IPS-15b (cell line): ENCODE results near the gene ADGRB2.

Experiments used
- H3K27me3 ChIP-seq: one replicate; pipeline ENCODE4 v1.6.1; 2013; ENCODE audit warnings: low read length; ENCODE audit not compliant: control insufficient read depth, insufficient read depth
- H3K36me3 ChIP-seq: one replicate; pipeline ENCODE4 v1.6.1; 2013; ENCODE audit warnings: low read length; ENCODE audit not compliant: control insufficient read depth, insufficient read depth
- H3K4me1 ChIP-seq: one replicate; pipeline ENCODE4 v1.6.1; 2013; ENCODE audit warnings: mild to moderate bottlenecking, low read length; ENCODE audit not compliant: control insufficient read depth, insufficient read depth
- H3K4me3 ChIP-seq: one replicate; pipeline ENCODE4 v1.5.1; 2013; ENCODE audit warnings: low read depth, low read length
- H3K9ac ChIP-seq: one replicate; pipeline ENCODE4 v1.6.1; 2013; ENCODE audit warnings: low read depth, mild to moderate bottlenecking, low read length
- H3K9me3 ChIP-seq: one replicate; pipeline ENCODE4 v1.6.1; 2013; ENCODE audit warnings: mild to moderate bottlenecking, low read length; ENCODE audit not compliant: control insufficient read depth, insufficient read depth

Gene ADGRB2

GRCh38 chr1:31688233-31688918 is 75.8 kb downstream of the ADGRB2 start:
- H3K9me3 ChIP-seq = no peaks in the 10 kb centered on the region
- H3K4me1 ChIP-seq = no peaks in the 10 kb centered on the region
- H3K4me3 ChIP-seq = no peak overlapping the region
- no peak overlapping the region for H3K9ac ChIP-seq
- no peaks in the 10 kb centered on the region for H3K27me3 ChIP-seq
- no peaks in the 10 kb centered on the region for H3K36me3 ChIP-seq

- Histone ChIP-seq H3K36me3 (no peaks in the 10 kb centered on the region), H3K4me1 (no peaks in the 10 kb centered on the region), H3K27me3 (no peaks in the 10 kb centered on the region), H3K9ac (no peak overlapping the region), H3K9me3 (no peaks in the 10 kb centered on the region), H3K4me3 (no peak overlapping the region)
These were observed 76.5 kb downstream of the ADGRB2 start for GRCh38 chr1:31687601-31688000.

DNA sequence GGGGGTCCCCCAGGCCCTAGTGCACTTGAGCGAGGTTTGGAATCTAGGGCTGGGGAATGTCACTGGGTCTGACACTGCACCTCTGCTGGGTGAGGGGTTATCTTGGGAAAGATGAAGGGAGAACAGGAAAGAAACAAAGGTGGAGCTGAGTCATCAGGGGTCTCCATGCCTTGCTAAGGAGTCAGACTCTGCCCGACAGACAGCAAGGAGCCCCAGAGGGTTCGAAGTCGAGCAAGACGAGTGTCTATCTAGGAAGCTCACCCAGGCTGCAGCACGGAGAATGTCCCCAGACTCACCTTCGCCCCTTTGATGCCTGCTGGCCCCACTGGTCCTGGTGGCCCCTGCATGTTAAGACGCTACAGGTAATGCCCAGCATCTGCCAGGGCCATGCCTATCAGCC is 78.3 kb downstream of the ADGRB2 start:
- H3K4me3 ChIP-seq = no peak overlapping the region
- no peaks in the 10 kb centered on the region for H3K27me3 ChIP-seq
- no peaks in the 10 kb centered on the region for H3K9me3 ChIP-seq
- no peak overlapping the region for H3K9ac ChIP-seq
- H3K4me1 ChIP-seq = no peaks in the 10 kb centered on the region
- no peaks in the 10 kb centered on the region for H3K36me3 ChIP-seq

DNA sequence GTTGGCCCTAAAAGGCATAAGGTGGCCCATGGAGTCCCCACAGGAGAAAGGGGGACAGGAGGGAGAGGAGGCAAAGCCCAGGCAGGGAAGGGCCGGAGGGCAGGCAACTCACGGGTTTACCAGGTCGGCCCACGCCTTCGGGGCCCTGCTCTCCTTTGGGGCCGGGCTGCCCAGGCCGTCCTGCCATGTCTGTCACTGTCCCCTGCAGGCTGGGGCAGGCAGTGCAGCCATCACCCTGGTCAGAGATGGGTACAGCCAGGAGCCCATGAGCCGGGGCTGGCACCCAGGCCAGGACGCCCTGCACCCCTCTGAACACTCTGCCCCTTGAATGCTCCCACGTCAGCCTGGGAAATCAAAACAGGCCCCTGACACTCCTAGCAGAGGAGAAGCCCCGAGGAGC is 80.1 kb downstream of the ADGRB2 start:
- Histone ChIP-seq H3K9me3 (no peaks in the 10 kb centered on the region), H3K27me3 (no peaks in the 10 kb centered on the region), H3K4me3 (no peak overlapping the region), H3K9ac (no peak overlapping the region), H3K36me3 (no peaks in the 10 kb centered on the region), H3K4me1 (no peaks in the 10 kb centered on the region)

DNA sequence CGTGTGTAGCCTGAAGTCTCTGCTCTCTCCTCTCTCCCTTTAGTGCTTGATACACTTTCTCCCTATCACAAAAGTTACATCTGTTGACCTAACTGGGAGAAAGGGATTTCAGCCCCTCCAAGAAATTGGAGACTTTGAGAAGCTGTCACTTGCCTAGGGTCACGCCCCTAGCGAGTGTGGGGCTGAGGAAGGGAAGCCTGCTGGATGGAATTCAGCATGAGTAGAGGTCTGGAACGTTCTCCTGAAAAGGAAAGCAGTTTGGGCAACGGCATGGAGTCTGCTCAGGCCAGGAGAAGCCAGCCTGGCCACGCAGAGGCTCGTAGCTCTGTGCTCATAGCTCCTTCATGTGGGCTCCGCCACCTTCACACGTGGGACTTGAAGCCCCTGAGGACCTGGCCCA is 82.7 kb downstream of the ADGRB2 start:
- no peak overlapping the region for H3K9ac ChIP-seq
- no peaks in the 10 kb centered on the region for H3K36me3 ChIP-seq
- H3K4me1 ChIP-seq = no peaks in the 10 kb centered on the region
- no peak overlapping the region for H3K4me3 ChIP-seq
- H3K27me3 ChIP-seq = no peaks in the 10 kb centered on the region
- no peaks in the 10 kb centered on the region for H3K9me3 ChIP-seq

DNA sequence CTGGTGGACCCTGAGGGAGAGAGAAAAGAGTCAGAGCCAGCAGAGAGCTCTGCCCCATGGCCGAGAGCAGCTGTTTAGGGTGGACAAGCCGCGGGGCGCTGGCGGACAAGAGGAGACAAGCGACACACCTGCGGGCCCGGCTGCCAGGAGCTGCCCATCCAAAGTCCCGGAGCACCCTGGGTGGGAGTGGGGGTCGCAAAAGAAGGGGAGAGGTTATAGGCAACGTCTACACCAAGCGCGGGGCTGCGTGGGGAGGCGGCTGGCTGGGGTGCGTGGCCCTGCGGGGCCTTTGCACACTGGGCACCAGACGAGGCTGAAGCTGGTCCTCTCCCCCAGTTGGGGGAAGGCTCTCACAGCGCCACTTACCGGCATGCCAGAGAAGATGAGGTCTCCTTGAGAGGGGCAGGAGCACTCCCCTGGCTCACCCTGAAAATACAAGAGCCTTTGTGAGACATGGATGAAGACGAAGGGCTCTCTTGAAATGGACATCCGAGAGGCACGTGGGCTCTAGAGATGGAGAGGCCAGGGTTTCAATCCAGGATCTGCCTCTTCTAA is 84.4 kb downstream of the ADGRB2 start:
- Histone ChIP-seq H3K9me3 (no peaks in the 10 kb centered on the region), H3K36me3 (no peaks in the 10 kb centered on the region), H3K27me3 (no peaks in the 10 kb centered on the region), H3K4me3 (no peak overlapping the region), H3K9ac (no peak overlapping the region), H3K4me1 (no peaks in the 10 kb centered on the region)

DNA sequence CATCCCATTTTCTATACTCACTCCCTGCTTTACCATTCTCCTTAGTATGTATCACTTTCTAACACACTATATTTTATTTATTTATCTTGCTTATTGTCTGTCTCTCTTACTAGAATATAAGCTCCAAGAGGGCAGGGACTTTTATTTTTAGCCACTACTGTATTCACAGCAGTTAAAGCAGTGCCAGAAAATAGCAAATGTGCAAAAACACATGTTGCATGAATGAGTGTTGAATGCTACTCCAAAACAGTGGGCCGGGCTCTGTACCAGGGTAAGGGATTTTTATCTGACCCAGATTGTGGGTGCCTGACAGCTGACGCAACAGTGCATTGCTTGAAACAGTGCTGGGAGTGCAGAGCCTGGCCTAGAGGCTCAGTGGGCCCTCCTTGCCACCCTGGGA is 85.0 kb downstream of the ADGRB2 start:
- Histone ChIP-seq H3K36me3 (no peaks in the 10 kb centered on the region), H3K27me3 (no peaks in the 10 kb centered on the region), H3K4me1 (no peaks in the 10 kb centered on the region), H3K4me3 (no peak overlapping the region), H3K9me3 (no peaks in the 10 kb centered on the region), H3K9ac (no peak overlapping the region)

- H3K36me3 ChIP-seq = no peaks in the 10 kb centered on the region
- no peak overlapping the region for H3K9ac ChIP-seq
- H3K4me1 ChIP-seq = no peaks in the 10 kb centered on the region
- H3K9me3 ChIP-seq = no peaks in the 10 kb centered on the region
- H3K4me3 ChIP-seq = no peak overlapping the region
- H3K27me3 ChIP-seq = no peaks in the 10 kb centered on the region
These were observed 85.5 kb downstream of the ADGRB2 start for GRCh38 chr1:31678681-31679080.

GRCh38 chr1:31677949-31678348 is 86.2 kb downstream of the ADGRB2 start:
- H3K9me3 ChIP-seq = no peaks in the 10 kb centered on the region
- no peaks in the 10 kb centered on the region for H3K36me3 ChIP-seq
- no peak overlapping the region for H3K4me3 ChIP-seq
- H3K4me1 ChIP-seq = no peaks in the 10 kb centered on the region
- no peak overlapping the region for H3K9ac ChIP-seq
- no peaks in the 10 kb centered on the region for H3K27me3 ChIP-seq

DNA sequence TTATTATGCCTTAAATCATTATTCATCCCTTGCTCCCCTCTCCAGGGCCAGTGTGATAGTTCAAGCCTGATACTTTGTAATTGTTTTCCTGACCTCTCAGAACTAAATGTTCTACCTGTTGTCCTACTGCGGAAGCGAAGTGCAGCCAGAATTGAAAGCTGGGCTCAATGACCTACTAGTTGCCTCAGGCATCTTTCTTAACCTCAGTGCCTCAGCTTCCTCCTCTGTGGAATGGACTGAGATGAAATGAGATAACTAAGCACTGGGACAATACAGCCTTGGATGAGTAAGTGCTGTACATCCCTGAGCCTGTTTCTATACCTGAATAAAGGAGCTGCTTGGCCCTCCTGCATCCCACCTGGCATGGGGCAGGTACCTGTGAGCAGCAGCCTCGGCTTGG is 86.7 kb downstream of the ADGRB2 start:
- H3K36me3 ChIP-seq = no peaks in the 10 kb centered on the region
- H3K4me1 ChIP-seq = no peaks in the 10 kb centered on the region
- H3K9ac ChIP-seq = no peak overlapping the region
- H3K9me3 ChIP-seq = no peaks in the 10 kb centered on the region
- no peaks in the 10 kb centered on the region for H3K27me3 ChIP-seq
- H3K4me3 ChIP-seq = no peak overlapping the region
